Measurements from ENCODE around the gene GMPPA. TPM values are rescaled to one million over a fixed set of nuclear protein-coding genes. Genes with fewer than 3 reads are reported as not detected.

The GMPPA gene
- total RNA-seq, 4 donors from 2014 or later: 16.2 to 32.6 (median 19.9) TPM

DNA sequence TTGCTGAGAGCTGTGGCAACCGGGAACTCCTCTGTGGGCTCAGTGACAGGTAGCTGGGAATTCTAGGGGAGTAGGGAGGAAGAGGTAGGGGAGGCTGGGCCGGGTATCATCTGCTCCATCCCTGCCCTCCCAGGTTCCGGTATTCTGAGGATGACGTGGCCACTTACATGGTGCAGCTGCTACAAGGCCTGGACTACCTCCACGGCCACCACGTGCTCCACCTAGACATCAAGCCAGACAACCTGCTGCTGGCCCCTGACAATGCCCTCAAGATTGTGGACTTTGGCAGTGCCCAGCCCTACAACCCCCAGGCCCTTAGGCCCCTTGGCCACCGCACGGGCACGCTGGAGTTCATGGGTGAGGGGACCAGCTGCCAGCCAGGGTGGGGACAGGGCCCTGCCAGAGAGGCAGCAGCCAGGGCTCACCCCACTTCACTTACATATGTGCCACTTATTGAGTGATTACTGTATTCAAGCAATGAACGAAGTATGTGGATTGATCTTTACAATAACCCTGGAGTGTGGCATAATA, 8.0 kb upstream of the GMPPA start:
- peaks cover 7 to 77% (median 44%) of the 10 kb centered on the region in 4 donors for H3K36me3 ChIP-seq
- no peak for TF ChIP-seq POLR2A (IDR thresholded peaks at IDR 0.05; ENCODE audit: low read depth)
- TF ChIP-seq, protein P1, sequence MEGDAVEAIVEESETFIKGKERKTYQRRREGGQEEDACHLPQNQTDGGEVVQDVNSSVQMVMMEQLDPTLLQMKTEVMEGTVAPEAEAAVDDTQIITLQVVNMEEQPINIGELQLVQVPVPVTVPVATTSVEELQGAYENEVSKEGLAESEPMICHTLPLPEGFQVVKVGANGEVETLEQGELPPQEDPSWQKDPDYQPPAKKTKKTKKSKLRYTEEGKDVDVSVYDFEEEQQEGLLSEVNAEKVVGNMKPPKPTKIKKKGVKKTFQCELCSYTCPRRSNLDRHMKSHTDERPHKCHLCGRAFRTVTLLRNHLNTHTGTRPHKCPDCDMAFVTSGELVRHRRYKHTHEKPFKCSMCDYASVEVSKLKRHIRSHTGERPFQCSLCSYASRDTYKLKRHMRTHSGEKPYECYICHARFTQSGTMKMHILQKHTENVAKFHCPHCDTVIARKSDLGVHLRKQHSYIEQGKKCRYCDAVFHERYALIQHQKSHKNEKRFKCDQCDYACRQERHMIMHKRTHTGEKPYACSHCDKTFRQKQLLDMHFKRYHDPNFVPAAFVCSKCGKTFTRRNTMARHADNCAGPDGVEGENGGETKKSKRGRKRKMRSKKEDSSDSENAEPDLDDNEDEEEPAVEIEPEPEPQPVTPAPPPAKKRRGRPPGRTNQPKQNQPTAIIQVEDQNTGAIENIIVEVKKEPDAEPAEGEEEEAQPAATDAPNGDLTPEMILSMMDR (IDR thresholded peaks at IDR 0.05): no peak
- TF ChIP-seq POLR2AphosphoS5 (IDR thresholded peaks at IDR 0.05): no peak
- no peak for TF ChIP-seq EP300 (IDR thresholded peaks at IDR 0.05)
- intact Hi-C loops (cut with DNase I): no loop called here

DNA sequence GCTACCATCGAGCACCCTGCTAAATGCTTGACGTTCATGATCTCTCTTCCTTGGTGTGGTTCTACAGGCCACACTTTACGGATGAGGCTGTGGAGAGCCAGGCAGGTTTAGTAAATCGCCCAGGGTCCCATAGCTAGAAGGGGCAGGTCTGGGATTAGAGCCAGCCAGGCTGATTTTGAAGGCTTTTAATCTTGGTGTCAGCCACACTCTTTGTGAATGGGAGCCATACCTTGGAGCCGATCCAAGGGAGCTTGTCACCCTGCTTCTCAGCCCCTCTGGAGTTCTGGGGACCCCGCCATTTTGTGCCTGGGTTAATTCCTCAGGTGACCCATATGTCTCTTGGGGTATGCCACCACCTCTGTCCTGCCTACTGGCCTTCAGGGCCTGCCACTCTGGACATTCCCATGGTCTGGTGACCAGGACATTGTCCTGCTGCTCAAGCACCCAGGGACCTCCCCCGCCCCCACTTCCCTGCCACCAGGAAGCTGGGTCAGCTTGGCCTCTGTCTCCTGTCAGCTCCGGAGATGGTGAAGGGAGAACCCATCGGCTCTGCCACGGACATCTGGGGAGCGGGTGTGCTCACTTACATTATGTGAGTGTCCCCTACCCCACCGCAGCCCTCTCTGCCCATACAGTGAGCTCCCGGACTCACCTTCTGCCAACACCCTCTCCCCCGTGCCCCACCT, 7.3 kb upstream of the GMPPA start:
- no peak for DNase-seq (ENCODE audit: extremely low spot score)
- Histone ChIP-seq H3K27me3 (peaks cover 0 to 25% (median 0%) of the 10 kb centered on the region in 4 donors), H3K9me3 (no peaks in the 10 kb centered on the region), H3K36me3 (peaks cover 7 to 70% (median 40%) of the 10 kb centered on the region in 4 donors), H3K4me1 (peaks cover 15 to 40% (median 29%) of the 10 kb centered on the region in 4 donors), H3K4me3 (no peak overlapping the region), H3K27ac (replicated peaks in 1 of 4) (peak overlapping the region; percentile 27 to 99 (median 97))
- peak in 1 of 2 donors; percentile 14 for TF ChIP-seq POLR2AphosphoS5 (IDR thresholded peaks at IDR 0.05)
- TF ChIP-seq, protein P1 (IDR thresholded peaks at IDR 0.05): no peak
- WGBS: 71% methylated on average over 13 of the region's 14 CpGs
- intact Hi-C loops (cut with DNase I): no loop called here

More for the DNA sequence above, 8.0 kb upstream of the GMPPA start:
- H3K9me3 ChIP-seq: no peaks in the 10 kb centered on the region
- H3K4me3 ChIP-seq: no peak overlapping the region
- peaks cover 8 to 32% (median 21%) of the 10 kb centered on the region in 4 donors for H3K4me1 ChIP-seq
- peak overlapping the region; percentile 27 to 99 (median 67) for H3K27ac ChIP-seq (replicated peaks in 1 of 4)
- DNase-seq (ENCODE audit: extremely low spot score): no peak
- peaks cover 0 to 25% (median 0%) of the 10 kb centered on the region in 4 donors for H3K27me3 ChIP-seq
- 68% methylated on average over 8 of the region's 10 CpGs for WGBS

DNA sequence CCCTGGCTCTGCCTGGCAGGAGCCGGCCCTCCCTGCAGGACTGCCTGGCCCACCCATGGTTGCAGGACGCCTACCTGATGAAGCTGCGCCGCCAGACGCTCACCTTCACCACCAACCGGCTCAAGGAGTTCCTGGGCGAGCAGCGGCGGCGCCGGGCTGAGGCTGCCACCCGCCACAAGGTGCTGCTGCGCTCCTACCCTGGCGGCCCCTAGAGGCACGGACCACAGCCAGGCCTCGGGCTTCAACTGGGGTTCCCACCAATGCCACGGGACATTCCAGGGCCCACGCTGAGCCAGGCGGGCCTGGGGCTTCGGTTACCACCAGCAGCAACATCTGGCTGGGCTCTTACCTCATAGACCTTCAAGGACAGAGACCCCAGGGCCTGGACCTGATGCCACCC, 6.1 kb upstream of the GMPPA start:
- peaks cover 7 to 58% (median 34%) of the 10 kb centered on the region in 4 donors for H3K36me3 ChIP-seq
- no peak overlapping the region for H3K4me3 ChIP-seq
- DNase-seq (ENCODE audit: extremely low spot score): no peak
- TF ChIP-seq, protein P1 (IDR thresholded peaks at IDR 0.05): no peak
- no peak for TF ChIP-seq POLR2AphosphoS5 (IDR thresholded peaks at IDR 0.05)
- TF ChIP-seq POLR2A (IDR thresholded peaks at IDR 0.05; ENCODE audit: low read depth): no peak
- no peak for TF ChIP-seq EP300 (IDR thresholded peaks at IDR 0.05)
- WGBS: 20% methylated on average over 3 of the region's 20 CpGs
- intact Hi-C loops (cut with DNase I): no loop called here
- peaks cover 0 to 24% (median 0%) of the 10 kb centered on the region in 4 donors for H3K27me3 ChIP-seq
- no peaks in the 10 kb centered on the region for H3K9me3 ChIP-seq
- H3K27ac ChIP-seq (replicated peaks in 1 of 4): peak overlapping the region; percentile 27 to 99 (median 97)
- peaks cover 18 to 51% (median 40%) of the 10 kb centered on the region in 4 donors for H3K4me1 ChIP-seq

DNA sequence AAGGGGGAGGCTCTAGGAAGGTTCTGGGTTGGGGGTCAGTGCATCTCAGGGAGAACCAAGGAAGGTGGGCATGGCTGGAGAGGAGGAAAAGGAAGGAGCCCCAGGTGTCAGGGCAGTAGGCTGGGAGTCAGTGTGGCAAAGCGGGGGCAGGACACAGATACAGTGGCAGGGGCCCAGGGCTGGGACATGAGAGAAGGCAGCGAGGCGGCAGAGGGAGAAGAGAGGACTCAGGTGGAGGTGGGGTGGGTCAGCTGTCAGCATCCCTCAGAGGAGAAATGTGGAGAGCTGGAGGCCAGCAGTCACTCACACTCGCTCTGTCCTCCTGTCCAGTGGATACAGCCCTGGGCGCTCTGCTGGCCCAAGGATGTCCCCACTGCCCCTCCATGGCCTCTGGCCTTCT, 5.6 kb upstream of the GMPPA start:
- Histone ChIP-seq H3K27ac (replicated peaks in 1 of 4) (peak overlapping the region; percentile 27 to 99 (median 97)), H3K36me3 (peaks cover 7 to 53% (median 31%) of the 10 kb centered on the region in 4 donors), H3K4me1 (peaks cover 20 to 56% (median 45%) of the 10 kb centered on the region in 4 donors), H3K9me3 (no peaks in the 10 kb centered on the region), H3K4me3 (no peak overlapping the region), H3K27me3 (peaks cover 0 to 24% (median 0%) of the 10 kb centered on the region in 4 donors)
- no peak for DNase-seq (ENCODE audit: extremely low spot score)
- intact Hi-C loops (cut with DNase I): no loop called here
- 99% methylated on average over 5 of the region's 5 CpGs for WGBS
- TF ChIP-seq POLR2AphosphoS5 (IDR thresholded peaks at IDR 0.05) (no peak), POLR2A (IDR thresholded peaks at IDR 0.05; ENCODE audit: low read depth) (no peak), EP300 (IDR thresholded peaks at IDR 0.05) (no peak)
- TF ChIP-seq, protein P1 (IDR thresholded peaks at IDR 0.05): no peak

Data from esophagus muscularis mucosa (tissue), 4 donors.